Activated T-cell treated with anti-CD3 and anti-CD28 coated beads for 4 hours (primary cell): ENCODE data around the gene SPHK2.
"Not testable (repeated sequence)": the region's sequence is repeated elsewhere in the genome, so short reads cannot be mapped to it uniquely, and the experiment has no call there.

Source experiments
- DNase-seq: peaks from one replicate; pipeline ENCODE4 v3.0.0-alpha.2; 2020

The SPHK2 gene

GRCh38 chr19:48660852-48661710 lies 41.8 kb downstream of the SPHK2 start:
- peak; percentile 68 for DNase-seq

GRCh38 chr19:48661711-48662090 lies 42.4 kb downstream of the SPHK2 start:
- DNase-seq, result no peak

GRCh38 chr19:48663667-48664066 lies 44.4 kb downstream of the SPHK2 start:
- DNase-seq, result no peak

- DNase-seq, result no peak
These were observed 45.2 kb downstream of the SPHK2 start for GRCh38 chr19:48664476-48664875.

- no peak for DNase-seq
These were observed 46.5 kb downstream of the SPHK2 start for GRCh38 chr19:48665786-48666185.

- no peak for DNase-seq
These were observed 49.0 kb downstream of the SPHK2 start for GRCh38 chr19:48668332-48668731.

- DNase-seq, result no peak
These were observed 49.5 kb downstream of the SPHK2 start for GRCh38 chr19:48668761-48669160.

GRCh38 chr19:48669903-48670668 lies 50.8 kb downstream of the SPHK2 start:
- DNase-seq, result no peak

GRCh38 chr19:48670699-48671445 lies 51.6 kb downstream of the SPHK2 start:
- DNase-seq, result no peak

- DNase-seq, result no peak
These were observed 52.2 kb downstream of the SPHK2 start for GRCh38 chr19:48671446-48671995.

- DNase-seq, result no peak
These were observed 53.7 kb downstream of the SPHK2 start, which contains the start of gene NTN5 for GRCh38 chr19:48672994-48673393. NTN5 (minus strand) TSS chr19:48673017; CDS start chr19:48670986, 2,031 bp downstream.

GRCh38 chr19:48673436-48674100 lies 54.3 kb downstream of the SPHK2 start:
- DNase-seq, result no peak

- DNase-seq, result no peak
These were observed 55.0 kb downstream of the SPHK2 start for GRCh38 chr19:48674216-48674809.

GRCh38 chr19:48674921-48675824 lies 55.9 kb downstream of the SPHK2 start:
- peak; percentile 65 for DNase-seq

GRCh38 chr19:48676487-48676886 lies 57.2 kb downstream of the SPHK2 start:
- DNase-seq, result no peak

GRCh38 chr19:48676887-48677286 lies 57.6 kb downstream of the SPHK2 start:
- no peak for DNase-seq

GRCh38 chr19:48678201-48678600 lies 58.9 kb downstream of the SPHK2 start:
- DNase-seq, result no peak

GRCh38 chr19:48680006-48680405 lies 60.7 kb downstream of the SPHK2 start:
- not testable (repeated sequence) for DNase-seq
